ENCODE measurements around the gene RBM33. TPM values are rescaled to one million over a fixed set of nuclear protein-coding genes. Genes with fewer than 3 reads are reported as not detected.

RBM33 gene
- total and polyA plus RNA-seq, 9 of the 15 experiments (the other 6 are each of a cell fraction or from before 2014, with no cell fraction given): 4.4 to 80.7 (median 27.3) TPM

GRCh38 chr7:155685791-155686160 is 41.3 kb downstream of the RBM33 start (continued):
- TF ChIP-seq E2F8 (IDR thresholded peaks at IDR 0.05; ENCODE audit: low read depth, partially characterized antibody): no peak
- no peak for TF ChIP-seq NCOA4 (IDR thresholded peaks at IDR 0.05; ENCODE audit: partially characterized antibody)
- no peak for TF ChIP-seq TFAM (CRISPR knock-in tag; conservative IDR thresholded peaks at IDR 0.05)
- no peak for TF ChIP-seq ZKSCAN3 (CRISPR knock-in tag; IDR thresholded peaks at IDR 0.05)
- TF ChIP-seq ZC3H4 (CRISPR knock-in tag; IDR thresholded peaks at IDR 0.05; ENCODE audit: borderline replicate concordance): no peak
- no peak for TF ChIP-seq PREB (CRISPR knock-in tag; IDR thresholded peaks at IDR 0.05)

Data from K562 (cell line).